Pancreas (tissue), 10 donors: ENCODE data around the gene MBTPS1. TPM values are rescaled to one million over a fixed set of nuclear protein-coding genes. Genes with fewer than 3 reads are reported as not detected.

Source experiments
- ATAC-seq, 4 donors: fragments of 200-7000 bp; cut with Tn5 transposase; one replicate each; pipeline versions ENCODE4 v1.8.0 to v1.9.1; 2020; ENCODE audit warnings: mild to moderate bottlenecking in 4 of 4, moderate library complexity in 4 of 4
- DNase-seq, 6 donors: peaks; one replicate each; pipeline ENCODE4 v3.0.0-alpha.2; 2020
- FAIRE-seq: peaks from 2 replicates; lab custom pipeline; 2012; peaks lifted over from hg19 to GRCh38; lab: Jason Lieb, UNC
- H3K27ac ChIP-seq, 4 donors: fragments of 200-600 bp; sonication (generic); 1 replicate in 3 of 4; 2 replicates in 1 of 4; pipeline versions ENCODE4 v1.5.0 to v1.8.0; 2020
- H3K27me3 ChIP-seq, 4 donors: fragments of 200-600 bp; one replicate each; pipeline ENCODE4 v1.8.0; 2021
- H3K36me3 ChIP-seq, 3 donors: fragments of 200-600 bp; sonication (generic) in 1 of 3; one replicate each; pipeline versions ENCODE4 v1.5.0 to v1.8.0; 2020 to 2021
- H3K4me1 ChIP-seq, 3 donors: fragments of 200-600 bp; one replicate each; pipeline ENCODE4 v1.8.0; 2021
- H3K4me3 ChIP-seq, 4 donors: fragments of 200-600 bp; sonication (generic) in 2 of 4; one replicate each; pipeline versions ENCODE4 v1.5.0 to v1.8.0; 2020 to 2021
- H3K9me3 ChIP-seq, 4 donors: fragments of 200-600 bp; one replicate each; pipeline ENCODE4 v1.8.0; 2021
- WGBS, 2 donors: extraction: QIAGEN DNeasy Blood & Tissue Kit; methylation state at CpG; one replicate each; pipeline ENCODE4 v1.1.7; 2013; 5-methylcytosine and 5-hydroxymethylcytosine counted together
- intact Hi-C, 3 donors: fragments of 100-400 bp; cut with DNase I; formaldehyde crosslinking; loops; one replicate each; pipeline versions ENCODE4 v1.11.1 to v1.14.2; 2022
- polyA plus RNA-seq, 2 donors: library from polyadenylated mRNA; stranded (reverse); fragments of 200-250 nt; gene quantifications; one replicate each; pipeline ENCODE4 v1.2.3, GENCODE V29; 2013
- total RNA-seq, 6 donors: library from RNA; stranded (reverse); fragmentation: NEBNext Ultra II Directional in 4 of 6; extraction: Animal tissue kit (Norgen Biotek cat#: 25700) in 4 of 6; gene quantifications; one replicate each; pipeline versions ENCODE4 v1.2.1 to v1.2.4, GENCODE V29; 2021 to 2023
- TF ChIP-seq, protein P1 (sequence below), 4 donors: fragments of 200-600 bp; sonication (generic) in 3 of 4; IDR thresholded peaks; one replicate each; pipeline versions ENCODE4 v1.5.0 to v1.8.0; 2021; ENCODE audit warnings: antibody characterized with exemption in 4 of 4
- donor health status: healthy with polysubstance abuse.
- donor health status: DM: no; HTN: no; CAD: no; lungs with moderate emphysema.
- donor health status: DM: no; HTN: no; CAD: no.
- donor health status: control.
- donor health status: control.
- donor health status: Bipolar disorder and iron deficiency.
- donor health status: DM: yes; HTN: yes; CAD: no.
- donor health status: DM: no; HTN: no; CAD: no.
- donor health status: DM: no; HTN: no; CAD: no.
- donor health status: DM: yes; HTN: yes; CAD: no.

The MBTPS1 gene
- total and polyA plus RNA-seq, 8 donors: 32.8 to 56.8 (median 43.2) TPM

DNA sequence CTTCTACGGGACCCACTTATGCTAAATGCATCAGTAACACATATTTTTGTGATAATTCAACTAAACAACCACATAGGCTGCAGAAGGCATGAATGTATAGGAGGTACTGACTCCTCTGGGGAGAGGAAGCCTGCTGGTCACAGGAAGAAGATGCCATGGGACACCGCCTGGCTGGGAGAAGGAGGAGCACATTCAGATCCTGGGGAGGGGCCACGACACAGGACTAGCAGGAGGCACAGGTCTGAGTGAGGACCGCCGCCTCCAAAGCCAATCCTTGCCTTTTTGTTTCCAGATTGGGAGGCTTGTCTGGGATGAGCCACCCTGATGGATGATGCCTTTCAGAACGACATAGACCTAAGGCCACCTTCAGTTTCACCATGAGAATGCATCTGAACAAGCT lies 34.6 kb downstream of the MBTPS1 start:
- no peak for ATAC-seq
- H3K27me3 ChIP-seq: no peaks in the 10 kb centered on the region
- intact Hi-C loops: loop anchor here in 1 of 3 donors (10.0 kb wide), 1 partner anchor 103 kb away; the partner anchor contains the start of gene TAF1C
- 89 to 91% methylated on average over 6 of the region's 6 CpGs for WGBS, 2 donors
- FAIRE-seq: no peak
- no peak for DNase-seq
- no peak overlapping the region for H3K27ac ChIP-seq
- TF ChIP-seq, protein P1, sequence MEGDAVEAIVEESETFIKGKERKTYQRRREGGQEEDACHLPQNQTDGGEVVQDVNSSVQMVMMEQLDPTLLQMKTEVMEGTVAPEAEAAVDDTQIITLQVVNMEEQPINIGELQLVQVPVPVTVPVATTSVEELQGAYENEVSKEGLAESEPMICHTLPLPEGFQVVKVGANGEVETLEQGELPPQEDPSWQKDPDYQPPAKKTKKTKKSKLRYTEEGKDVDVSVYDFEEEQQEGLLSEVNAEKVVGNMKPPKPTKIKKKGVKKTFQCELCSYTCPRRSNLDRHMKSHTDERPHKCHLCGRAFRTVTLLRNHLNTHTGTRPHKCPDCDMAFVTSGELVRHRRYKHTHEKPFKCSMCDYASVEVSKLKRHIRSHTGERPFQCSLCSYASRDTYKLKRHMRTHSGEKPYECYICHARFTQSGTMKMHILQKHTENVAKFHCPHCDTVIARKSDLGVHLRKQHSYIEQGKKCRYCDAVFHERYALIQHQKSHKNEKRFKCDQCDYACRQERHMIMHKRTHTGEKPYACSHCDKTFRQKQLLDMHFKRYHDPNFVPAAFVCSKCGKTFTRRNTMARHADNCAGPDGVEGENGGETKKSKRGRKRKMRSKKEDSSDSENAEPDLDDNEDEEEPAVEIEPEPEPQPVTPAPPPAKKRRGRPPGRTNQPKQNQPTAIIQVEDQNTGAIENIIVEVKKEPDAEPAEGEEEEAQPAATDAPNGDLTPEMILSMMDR (IDR thresholded peaks at IDR 0.05): no peak
- peaks cover 8 to 51% (median 14%) of the 10 kb centered on the region in 3 donors for H3K36me3 ChIP-seq
- H3K4me3 ChIP-seq: no peak overlapping the region
- no peaks in the 10 kb centered on the region for H3K4me1 ChIP-seq
- no peaks in the 10 kb centered on the region for H3K9me3 ChIP-seq

DNA sequence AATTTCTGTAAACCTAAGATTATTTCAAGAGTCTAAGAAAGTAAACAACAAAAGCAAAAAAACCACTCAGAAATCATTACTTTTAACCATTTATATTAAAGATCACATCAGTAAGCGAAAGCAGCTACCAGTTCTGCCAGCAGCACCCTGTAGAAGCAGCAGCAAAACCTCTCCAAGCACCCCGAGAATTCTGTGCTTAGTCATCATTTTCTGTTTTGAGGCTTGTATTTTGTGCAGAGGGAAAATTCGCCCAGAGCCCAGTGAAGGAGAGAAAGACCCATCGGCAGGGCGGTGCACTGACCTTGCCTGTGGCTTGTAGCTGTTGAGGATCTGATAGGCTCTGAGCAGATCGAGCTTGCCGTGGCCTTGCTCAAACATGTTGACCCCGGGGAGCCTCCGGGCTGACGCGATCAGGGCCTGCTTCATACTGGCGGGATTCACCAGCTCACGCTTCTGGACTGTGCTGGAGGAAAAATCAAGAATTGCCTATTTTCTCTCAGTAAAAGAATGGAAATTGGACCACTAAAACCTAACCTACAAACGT lies 35.2 kb downstream of the MBTPS1 start:
- no peaks in the 10 kb centered on the region for H3K9me3 ChIP-seq
- no peak overlapping the region for H3K4me3 ChIP-seq
- no peak for ATAC-seq
- FAIRE-seq: no peak
- no peak overlapping the region for H3K27ac ChIP-seq
- H3K27me3 ChIP-seq: no peaks in the 10 kb centered on the region
- no peaks in the 10 kb centered on the region for H3K4me1 ChIP-seq
- TF ChIP-seq, protein P1 (IDR thresholded peaks at IDR 0.05): no peak
- DNase-seq: no peak
- intact Hi-C loops: loop anchor here in 1 of 3 donors (10.0 kb wide), 1 partner anchor 103 kb away; the partner anchor contains the start of gene TAF1C
- WGBS, 2 donors: 82 to 84% methylated on average over 14 of the region's 14 CpGs
- peaks cover 8 to 48% (median 8%) of the 10 kb centered on the region in 3 donors for H3K36me3 ChIP-seq

DNA sequence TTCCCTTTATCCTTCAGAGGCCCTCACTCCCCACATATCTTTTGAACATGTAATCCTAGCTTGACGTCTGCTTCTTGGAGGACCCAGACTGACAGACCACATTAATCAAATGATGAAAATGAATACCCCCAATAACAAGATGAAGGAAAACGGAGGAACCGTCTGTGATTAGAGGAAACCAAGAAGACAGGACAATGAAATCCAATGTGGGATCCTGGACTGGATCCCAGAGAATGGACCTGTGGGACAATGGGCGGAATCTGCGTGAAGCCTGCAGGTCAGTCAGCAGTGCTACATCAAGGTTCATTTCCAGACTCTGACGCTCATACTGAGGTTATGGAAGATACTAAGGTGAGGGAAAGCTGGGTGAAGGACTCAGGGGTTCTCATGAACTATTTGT lies 35.9 kb downstream of the MBTPS1 start:
- Histone ChIP-seq H3K27ac (no peak overlapping the region), H3K4me3 (no peak overlapping the region), H3K27me3 (no peaks in the 10 kb centered on the region), H3K36me3 (peaks cover 7 to 41% (median 8%) of the 10 kb centered on the region in 3 donors), H3K4me1 (no peaks in the 10 kb centered on the region), H3K9me3 (no peaks in the 10 kb centered on the region)
- 84 to 89% methylated on average over 6 of the region's 6 CpGs for WGBS, 2 donors
- intact Hi-C loops: loop anchor here in 1 of 3 donors (10.0 kb wide), 1 partner anchor 104 kb away; the partner anchor contains the start of gene TAF1C
- no peak for DNase-seq
- TF ChIP-seq, protein P1 (IDR thresholded peaks at IDR 0.05): no peak
- no peak for ATAC-seq
- FAIRE-seq: no peak

DNA sequence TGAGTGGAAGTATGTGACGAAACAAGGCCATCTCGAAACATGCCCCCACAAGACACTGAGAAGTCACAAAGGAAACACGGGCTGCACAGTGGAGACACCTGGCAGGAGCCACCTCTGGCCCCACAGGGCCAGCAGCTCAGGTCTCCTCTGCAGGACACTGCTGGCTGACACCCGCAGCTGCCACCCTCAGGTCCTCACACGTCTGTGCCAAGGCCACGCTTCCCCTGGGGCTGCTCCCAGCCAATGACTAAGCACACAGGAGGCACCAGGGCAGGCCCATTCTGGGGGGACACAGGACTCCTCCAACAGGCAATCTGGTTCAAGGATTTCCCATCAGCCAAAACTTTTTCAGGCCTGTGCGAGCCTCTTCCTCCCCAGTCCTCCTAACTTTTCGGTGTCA lies 36.4 kb downstream of the MBTPS1 start:
- H3K27me3 ChIP-seq: no peaks in the 10 kb centered on the region
- TF ChIP-seq, protein P1 (IDR thresholded peaks at IDR 0.05): no peak
- H3K9me3 ChIP-seq: no peaks in the 10 kb centered on the region
- peaks cover 7 to 41% (median 8%) of the 10 kb centered on the region in 3 donors for H3K36me3 ChIP-seq
- H3K27ac ChIP-seq: no peak overlapping the region
- FAIRE-seq (no peak), DNase-seq (no peak), ATAC-seq (peak in 1 of 4 donors; percentile 9)
- intact Hi-C loops: loop anchor here in 1 of 3 donors (10.0 kb wide), 1 partner anchor 104 kb away; the partner anchor contains the start of gene TAF1C
- no peak overlapping the region for H3K4me3 ChIP-seq
- H3K4me1 ChIP-seq: no peaks in the 10 kb centered on the region
- whole genome bisulfite sequencing, 2 donors: 70 to 73% methylated on average over 8 of the region's 8 CpGs

DNA sequence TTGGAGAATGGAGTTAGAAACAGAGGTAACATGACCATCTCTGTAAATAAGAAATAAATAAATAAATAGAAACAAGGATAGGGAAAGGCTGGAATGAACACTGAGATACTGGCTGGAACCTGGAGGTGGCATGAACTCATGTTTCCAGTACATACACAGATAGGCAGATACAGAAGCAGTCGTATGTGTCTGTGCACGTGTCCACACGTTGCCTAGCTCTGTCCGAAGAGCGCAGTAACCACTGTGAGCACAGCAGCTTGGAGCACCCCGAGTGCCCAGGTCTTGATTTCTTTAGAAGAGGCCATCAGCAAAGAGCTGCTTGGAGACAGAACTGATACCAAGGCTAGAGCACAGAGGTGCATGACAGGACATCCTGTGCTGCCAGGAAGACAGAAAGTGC lies 37.1 kb downstream of the MBTPS1 start:
- Histone ChIP-seq H3K4me3 (no peak overlapping the region), H3K9me3 (no peaks in the 10 kb centered on the region), H3K27ac (no peak overlapping the region), H3K4me1 (no peaks in the 10 kb centered on the region), H3K27me3 (no peaks in the 10 kb centered on the region), H3K36me3 (peaks cover 8 to 48% (median 12%) of the 10 kb centered on the region in 3 donors)
- no peak for DNase-seq
- ATAC-seq: peak in 2 of 4 donors; percentile 58 to 68
- no peak for FAIRE-seq
- intact Hi-C loops: loop anchor here in 1 of 3 donors (10.0 kb wide), 1 partner anchor 105 kb away; the partner anchor contains the start of gene TAF1C
- WGBS, 2 donors: 85 to 91% methylated on average over 6 of the region's 6 CpGs
- TF ChIP-seq, protein P1 (IDR thresholded peaks at IDR 0.05): no peak
